Measurements from ENCODE around the gene KRTAP5-6. TPM values are rescaled to one million over a fixed set of nuclear protein-coding genes. Genes with fewer than 3 reads are reported as not detected.

Gene KRTAP5-6
- polyA plus RNA-seq, 2 of the 4 experiments (the other 2 are of a cell fraction): not detected

GRCh38 chr11:1740786-1741530 lies 44.0 kb downstream of the KRTAP5-6 start:
- Histone ChIP-seq H3K4me1 (no peaks in the 10 kb centered on the region), H3K9me3 (peaks cover 20% of the 10 kb centered on the region), H3K27ac (no peak overlapping the region), H3K4me3 (no peak overlapping the region), H3K4me2 (no peak overlapping the region)
- no peak for TF ChIP-seq FOSL2 (IDR thresholded peaks at IDR 0.05)
- no peak for TF ChIP-seq FOSL2 (CRISPR knock-in tag; IDR thresholded peaks at IDR 0.05)
- no peak for TF ChIP-seq HMGXB4 (CRISPR knock-in tag; IDR thresholded peaks at IDR 0.05; ENCODE audit: borderline replicate concordance)
- no peak for TF ChIP-seq JUNB (IDR thresholded peaks at IDR 0.05)
- no peak for ATAC-seq
- no peak for DNase-seq (ENCODE audit: low read depth in 1 of 2, low spot score in 1 of 2)
- ChIA-PET POLR2A (no interaction called here), CTCF (interaction anchor here (0.7 to 1.1 kb wide), 3 partner anchors 47 to 88 kb away, joined by 3 to 4 read pairs (median 3); no protein-coding TSS in a partner anchor)
- no peak for FAIRE-seq
- 49% methylated on average over 8 of the region's 8 CpGs for WGBS (ENCODE audit: missing lambda C conversion rate)

- Histone ChIP-seq H3K4me3 (no peak overlapping the region), H3K4me2 (no peak overlapping the region), H3K27ac (no peak overlapping the region), H3K4me1 (no peaks in the 10 kb centered on the region), H3K9me3 (peaks cover 13% of the 10 kb centered on the region)
- no peak for DNase-seq (ENCODE audit: low read depth in 1 of 2, low spot score in 1 of 2)
- TF ChIP-seq FOSL2 (IDR thresholded peaks at IDR 0.05) (no peak), FOSL2 (CRISPR knock-in tag; IDR thresholded peaks at IDR 0.05) (no peak), EP300 (IDR thresholded peaks at IDR 0.05) (no peak), RFX5 (IDR thresholded peaks at IDR 0.05) (no peak), RAD21 (conservative IDR thresholded peaks at IDR 0.05 in 1 of 2, IDR thresholded peaks at IDR 0.05 in 1 of 2) (no peak), EHF (CRISPR knock-in tag; IDR thresholded peaks at IDR 0.05) (no peak), ZFP36 (IDR thresholded peaks at IDR 0.05; ENCODE audit: borderline replicate concordance, partially characterized antibody) (no peak), NFE2L2 (conservative IDR thresholded peaks at IDR 0.05; ENCODE audit: low read length) (no peak), JUNB (IDR thresholded peaks at IDR 0.05) (no peak), ELK1 (IDR thresholded peaks at IDR 0.05; ENCODE audit: low read depth, low read length) (no peak), KDM1A (IDR thresholded peaks at IDR 0.05; ENCODE audit: low read depth) (no peak), TP53 (CRISPR knock-in tag; IDR thresholded peaks at IDR 0.05) (no peak), BHLHE40 (IDR thresholded peaks at IDR 0.05; ENCODE audit: low read depth, low read length) (no peak), SREBF2 (IDR thresholded peaks at IDR 0.05) (no peak), SMC3 (IDR thresholded peaks at IDR 0.05) (no peak), REST (IDR thresholded peaks at IDR 0.05) (no peak), USF2 (IDR thresholded peaks at IDR 0.05) (no peak)
- no peak for ATAC-seq
- CTCF ChIA-PET: interaction anchor here (0.7 kb wide), 1 partner anchor 27 kb away, joined by 3 read pairs; no protein-coding TSS in a partner anchor
- no peak for FAIRE-seq
- 32% methylated on average over 4 of the region's 4 CpGs for WGBS (ENCODE audit: missing lambda C conversion rate)
- POLR2A ChIA-PET: no interaction called here
Observed at GRCh38 chr11:1741741-1742140, 44.7 kb downstream of the KRTAP5-6 start.

Data from A549 (cell line).